IPS-18c (cell line): Measurements from ENCODE around the gene HECW1.
"Not testable (repeated sequence)": the region's sequence is repeated elsewhere in the genome, so short reads cannot be mapped to it uniquely, and the experiment has no call there.

Experiments
- H3K4me3 ChIP-seq: 2 replicates; pipeline ENCODE4 v1.7.0; 2013; ENCODE audit warnings: low read depth, mild to moderate bottlenecking, low read length, moderate library complexity; ENCODE audit not compliant: insufficient read depth
- H3K9me3 ChIP-seq: one replicate; pipeline ENCODE4 v1.6.1; 2013; ENCODE audit warnings: mild to moderate bottlenecking, low read length, moderate library complexity; ENCODE audit not compliant: control insufficient read depth, insufficient read depth

Gene HECW1

DNA sequence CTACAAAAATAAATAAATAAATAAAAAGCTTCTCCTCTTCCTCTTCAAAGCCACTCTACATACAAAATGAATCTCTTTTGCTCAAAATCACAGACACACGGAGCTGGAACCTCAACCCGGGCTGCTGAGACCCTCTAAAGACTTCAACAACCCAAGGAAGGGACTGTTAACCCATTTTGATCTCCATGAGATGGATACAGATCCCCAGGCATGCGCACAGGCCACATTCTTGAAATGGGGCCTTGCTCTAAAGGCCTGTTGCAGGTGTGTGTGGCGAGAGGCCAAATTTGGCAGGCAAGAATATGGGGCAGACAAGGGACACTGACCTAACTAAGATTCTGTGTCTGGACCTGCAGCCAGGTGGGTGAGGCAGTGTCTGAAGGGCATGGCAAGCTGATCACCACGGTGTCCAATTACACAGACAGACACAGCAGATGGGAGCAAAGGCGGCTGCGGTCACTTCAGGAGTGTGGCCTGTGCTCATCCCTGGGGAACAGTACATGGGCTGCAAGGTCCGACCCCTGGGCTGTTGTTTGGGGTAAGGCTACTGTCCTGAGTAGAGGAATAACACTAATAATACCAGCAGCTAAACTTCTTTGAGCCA lies 219.8 kb downstream of the HECW1 start:
- Histone ChIP-seq H3K9me3 (no peaks in the 10 kb centered on the region), H3K4me3 (no peak overlapping the region)

DNA sequence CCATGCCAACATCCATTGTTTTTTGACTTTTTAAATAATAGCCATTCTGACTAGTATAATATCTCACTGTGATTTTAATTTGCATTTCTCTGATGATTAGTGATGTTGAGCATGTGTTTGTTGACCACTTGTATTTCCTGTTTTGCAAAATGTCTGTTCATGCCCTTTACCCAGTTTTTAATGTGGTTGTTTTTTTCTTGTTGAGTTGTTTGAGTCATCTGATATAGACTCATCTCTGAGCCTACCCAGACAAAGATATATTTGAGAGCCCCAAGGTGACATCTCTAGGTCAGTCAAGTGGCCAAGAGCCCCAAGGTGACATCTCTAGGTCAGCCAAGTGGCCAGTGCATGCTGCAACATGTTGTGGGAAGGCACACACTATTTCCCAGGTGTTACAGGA lies 224.7 kb downstream of the HECW1 start:
- H3K4me3 ChIP-seq, result no peak overlapping the region
- H3K9me3 ChIP-seq, result no peaks in the 10 kb centered on the region

- Histone ChIP-seq H3K9me3 (no peaks in the 10 kb centered on the region), H3K4me3 (no peak overlapping the region)
These were observed 225.4 kb downstream of the HECW1 start for GRCh38 chr7:43337811-43338210.

DNA sequence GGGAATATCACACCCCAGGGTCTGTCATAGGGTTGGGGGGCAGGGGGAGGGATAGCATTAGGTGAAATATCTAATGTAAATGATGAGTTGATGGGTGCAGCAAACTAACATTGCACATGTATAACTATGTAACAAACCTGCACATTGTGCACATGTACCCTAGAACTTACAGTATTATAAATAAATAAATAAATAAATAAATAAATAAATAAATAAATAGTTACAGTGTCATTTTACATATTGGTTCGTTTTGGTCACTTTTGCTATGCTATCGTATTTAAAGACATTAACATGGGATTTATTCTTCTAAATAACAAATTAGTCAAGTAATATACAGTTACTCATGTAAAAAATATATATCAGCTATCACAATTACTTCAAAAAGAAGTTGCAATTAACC lies 228.7 kb downstream of the HECW1 start:
- no peaks in the 10 kb centered on the region for H3K9me3 ChIP-seq
- H3K4me3 ChIP-seq, result no peak overlapping the region

- H3K9me3 ChIP-seq, result not testable (repeated sequence)
These were observed 231.0 kb downstream of the HECW1 start for GRCh38 chr7:43343417-43343816.

DNA sequence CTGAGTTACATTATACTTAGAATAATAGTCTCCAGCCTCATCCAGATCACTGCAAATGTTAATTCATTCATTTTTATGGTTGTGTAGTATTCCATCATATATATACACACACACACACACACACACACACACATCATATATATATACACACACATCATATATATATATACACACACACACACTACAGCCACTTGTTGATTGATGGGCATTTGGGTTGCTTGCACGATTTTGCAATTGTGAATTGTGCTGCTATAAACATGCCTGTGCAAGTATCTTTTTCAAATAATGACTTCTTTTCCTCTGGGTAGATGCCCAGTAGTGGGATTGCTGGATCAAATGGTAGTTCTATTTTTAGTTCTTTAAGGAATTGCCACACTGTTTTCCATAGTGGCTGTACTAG lies 233.2 kb downstream of the HECW1 start:
- H3K9me3 ChIP-seq, result not testable (repeated sequence)

More at GRCh38 chr7:43343417-43343816, 231.0 kb downstream of the HECW1 start:
- not testable (repeated sequence) for H3K4me3 ChIP-seq

GRCh38 chr7:43351683-43352082 lies 239.2 kb downstream of the HECW1 start:
- Histone ChIP-seq H3K9me3 (no peaks in the 10 kb centered on the region), H3K4me3 (no peak overlapping the region)

More for the DNA sequence above, 233.2 kb downstream of the HECW1 start:
- not testable (repeated sequence) for H3K4me3 ChIP-seq

DNA sequence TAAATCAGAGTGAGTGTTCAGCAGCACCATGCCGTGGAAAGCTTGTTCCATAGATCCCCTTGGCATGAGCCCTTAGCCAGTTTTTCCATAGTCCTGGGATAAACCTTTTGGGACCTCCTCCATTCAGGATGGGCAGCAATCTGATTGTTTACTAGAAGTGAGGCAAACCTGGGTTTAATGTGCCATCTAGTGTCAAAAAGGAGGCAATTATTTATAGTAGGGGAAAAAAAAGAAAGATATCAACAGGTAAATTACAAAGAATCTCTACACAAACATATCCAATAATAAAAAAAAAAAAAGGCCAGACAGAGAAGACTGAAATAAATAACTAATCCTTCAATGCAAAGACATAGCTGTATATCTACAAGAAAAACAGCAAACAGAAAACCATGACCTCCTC lies 241.5 kb downstream of the HECW1 start:
- H3K4me3 ChIP-seq, result no peak overlapping the region
- H3K9me3 ChIP-seq, result no peaks in the 10 kb centered on the region

DNA sequence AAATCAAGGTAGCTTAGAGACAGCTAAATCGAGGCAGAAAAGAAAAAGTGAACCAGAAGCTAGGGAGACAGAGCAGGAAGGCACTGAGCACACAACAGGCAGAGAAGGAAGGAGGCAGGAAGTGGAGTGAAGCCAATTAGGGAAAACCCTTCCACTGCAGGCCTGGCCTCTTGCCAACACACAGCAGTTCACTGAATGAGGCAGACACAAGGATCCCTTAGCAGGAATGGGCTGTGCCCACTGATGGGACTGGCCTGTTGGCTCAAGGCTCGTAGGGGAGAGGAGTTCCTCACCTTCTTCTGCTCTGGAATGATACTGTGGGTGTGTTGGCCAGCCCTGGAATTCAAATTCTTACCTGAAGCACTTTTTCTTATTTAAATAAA lies 250.2 kb downstream of the HECW1 start:
- no peak overlapping the region for H3K4me3 ChIP-seq
- no peaks in the 10 kb centered on the region for H3K9me3 ChIP-seq

DNA sequence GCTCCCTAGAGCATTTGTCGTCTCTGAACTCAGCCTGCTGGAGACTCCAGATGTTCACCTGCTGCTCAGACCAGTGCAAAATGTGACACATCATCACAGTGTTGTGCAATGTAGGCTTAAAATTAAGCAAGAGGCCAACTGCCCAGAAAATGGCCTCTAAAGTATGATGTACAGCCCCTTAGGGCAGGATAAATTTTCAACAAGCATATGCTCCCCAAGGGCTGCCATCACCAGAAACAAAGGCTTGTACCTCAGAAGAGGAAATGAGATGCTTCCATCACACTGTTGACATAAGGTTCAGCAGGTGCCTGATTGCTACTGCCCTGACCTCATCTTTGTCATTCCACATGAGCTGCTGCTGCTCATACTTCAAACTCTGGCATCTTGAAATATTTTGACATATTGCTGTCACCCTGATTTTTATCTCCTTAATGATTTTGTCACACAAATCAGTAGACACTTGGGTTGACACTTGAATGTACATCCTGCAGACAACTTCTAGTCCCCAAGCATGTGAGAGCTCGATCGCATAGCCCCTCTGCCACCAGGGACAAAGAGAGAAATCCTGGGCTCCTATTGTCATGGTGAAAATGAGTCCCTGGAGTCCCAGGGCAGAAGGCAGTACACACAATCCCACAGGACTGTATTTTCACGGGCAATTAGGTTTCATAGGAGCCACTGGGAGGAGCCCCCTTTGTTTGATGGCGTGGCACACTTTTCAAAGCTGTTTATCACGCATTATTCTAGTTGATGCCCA lies 250.8 kb downstream of the HECW1 start:
- H3K4me3 ChIP-seq, result no peak overlapping the region
- H3K9me3 ChIP-seq, result no peaks in the 10 kb centered on the region

DNA sequence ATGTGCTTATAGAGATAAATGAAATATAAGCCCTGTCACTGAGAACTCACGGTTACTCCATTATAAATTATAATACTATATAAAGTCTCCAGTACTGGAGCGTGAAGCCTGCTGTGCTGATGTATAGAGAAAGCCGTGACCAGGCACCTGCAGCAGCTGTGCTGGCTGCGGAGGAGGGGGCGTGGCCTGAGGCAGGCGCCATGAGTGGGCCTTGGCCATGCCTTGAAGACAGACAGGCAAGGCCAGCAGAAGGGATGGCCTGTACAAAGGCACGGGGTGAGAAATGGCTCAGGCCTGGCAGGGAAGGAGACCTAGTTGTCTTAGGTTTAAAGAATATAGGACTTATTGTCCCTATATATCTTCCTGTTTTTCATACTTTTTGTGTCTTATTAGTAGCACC lies 251.9 kb downstream of the HECW1 start:
- no peaks in the 10 kb centered on the region for H3K9me3 ChIP-seq
- H3K4me3 ChIP-seq, result no peak overlapping the region

DNA sequence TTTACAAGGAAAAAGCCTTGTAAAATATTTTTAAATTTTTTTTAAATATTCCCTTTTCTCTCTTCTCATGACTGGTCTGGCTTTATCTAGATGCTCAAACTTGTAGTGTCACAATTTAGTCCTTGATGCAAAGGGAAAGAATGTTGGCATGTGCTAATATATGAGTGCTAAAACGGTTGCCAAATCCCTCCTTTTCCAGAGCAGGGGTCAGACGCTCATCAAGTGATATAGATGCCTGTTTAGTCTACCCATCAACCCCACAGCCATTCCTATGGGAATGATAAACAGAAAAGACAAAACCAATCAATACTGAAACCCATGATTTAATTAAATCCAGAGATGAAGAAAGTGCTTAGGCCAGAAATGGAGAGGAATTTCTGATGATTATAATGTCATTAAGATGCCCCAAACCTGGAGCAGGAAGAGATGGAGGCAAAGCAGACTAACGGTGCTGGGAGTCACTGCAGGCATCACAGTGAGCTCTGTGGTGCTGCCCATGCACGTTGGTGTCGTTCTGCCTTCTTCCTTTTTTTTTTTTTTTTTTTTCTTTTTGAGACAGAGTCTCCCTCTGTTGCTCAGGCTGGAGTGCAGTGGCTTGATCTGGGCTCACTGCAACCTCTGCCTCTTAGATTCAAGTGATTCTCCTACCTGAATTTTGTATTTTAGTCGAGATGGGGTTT lies 260.4 kb downstream of the HECW1 start:
- Histone ChIP-seq H3K9me3 (no peaks in the 10 kb centered on the region), H3K4me3 (no peak overlapping the region)

DNA sequence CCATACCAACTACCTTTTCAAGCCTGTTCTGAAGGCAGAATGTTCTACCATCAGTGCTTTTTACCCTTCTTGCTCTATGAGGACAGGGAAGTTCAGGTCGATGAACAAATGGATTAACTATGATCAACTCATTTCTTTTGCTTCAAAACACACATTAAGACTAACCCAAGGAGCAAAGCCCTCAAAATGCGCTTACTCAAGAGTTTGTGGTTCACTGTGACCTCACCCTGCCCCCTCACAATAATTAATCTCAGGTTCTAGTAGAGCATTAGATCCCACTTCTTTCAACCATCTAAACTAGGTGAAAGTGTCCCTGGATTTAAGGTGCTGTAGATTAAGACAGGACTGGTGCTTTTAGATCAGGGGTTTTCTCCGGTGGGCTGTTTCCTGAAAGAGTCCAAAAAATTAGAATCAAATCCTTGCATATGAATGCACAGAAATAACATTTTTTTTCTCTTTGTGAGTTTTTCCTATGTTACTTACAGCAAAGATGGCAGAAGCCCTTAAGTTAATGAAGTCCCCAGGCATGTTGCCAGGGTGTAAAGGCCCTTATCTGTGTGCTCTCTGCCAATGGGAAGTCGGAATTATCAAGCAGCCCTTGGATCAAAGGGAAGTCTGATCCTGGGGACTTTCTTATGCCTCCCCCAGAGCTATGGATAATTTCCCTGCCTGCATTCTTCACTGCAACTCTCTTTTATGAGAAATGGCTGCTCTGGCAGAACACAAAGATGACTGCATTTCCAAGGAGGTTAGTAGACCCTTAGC lies 264.9 kb downstream of the HECW1 start:
- H3K9me3 ChIP-seq, result no peaks in the 10 kb centered on the region
- no peak overlapping the region for H3K4me3 ChIP-seq

GRCh38 chr7:43379210-43379609 lies 266.8 kb downstream of the HECW1 start:
- H3K4me3 ChIP-seq, result no peak overlapping the region
- H3K9me3 ChIP-seq, result no peaks in the 10 kb centered on the region

GRCh38 chr7:43384616-43385308 lies 272.3 kb downstream of the HECW1 start:
- Histone ChIP-seq H3K9me3 (no peaks in the 10 kb centered on the region), H3K4me3 (no peak overlapping the region)

- H3K4me3 ChIP-seq, result no peak overlapping the region
- H3K9me3 ChIP-seq, result no peaks in the 10 kb centered on the region
These were observed 272.8 kb downstream of the HECW1 start for GRCh38 chr7:43385309-43385680.

DNA sequence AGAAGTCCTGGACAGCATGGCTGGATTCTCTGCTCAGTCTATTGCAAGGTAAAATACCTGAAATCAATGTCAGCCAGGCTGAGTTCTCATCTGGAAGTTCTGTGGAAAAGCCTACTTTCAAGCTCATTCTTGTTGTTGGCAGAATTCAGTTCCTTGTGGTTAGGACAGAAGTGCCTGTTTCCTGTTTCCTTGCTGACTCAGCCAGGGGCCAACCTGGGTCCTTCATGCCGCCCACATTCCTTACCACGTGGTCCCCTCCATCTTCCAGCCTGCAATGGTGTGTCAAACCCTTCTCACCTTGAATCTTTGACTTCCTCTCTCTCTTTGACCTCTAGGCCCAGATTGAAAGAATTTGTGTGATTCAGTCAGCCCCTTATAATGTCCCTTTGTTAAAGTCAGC lies 273.4 kb downstream of the HECW1 start:
- H3K4me3 ChIP-seq, result no peak overlapping the region

More for the DNA sequence above, 273.4 kb downstream of the HECW1 start:
- H3K9me3 ChIP-seq, result no peaks in the 10 kb centered on the region
